Retinal pigment epithelial cell (primary cell): ENCODE results near the gene CHADL.
"Not testable (repeated sequence)": the region's sequence is repeated elsewhere in the genome, so short reads cannot be mapped to it uniquely, and the experiment has no call there.

Source experiments
- DNase-seq: peaks from one replicate; pipeline ENCODE4 v3.0.0-alpha.2; 2010; ENCODE audit warnings: low read depth
- H3K4me3 ChIP-seq: 2 replicates; pipeline ENCODE4 v1.5.1; 2011; ENCODE audit warnings: mild to moderate bottlenecking, low read length, control low read depth, moderate library complexity
- CTCF ChIP-seq: conservative IDR thresholded peaks from 2 replicates; pipeline ENCODE4 v1.5.1; 2011; ENCODE audit warnings: low read depth, low read length, control low read depth, inconsistent platforms

Gene CHADL

GRCh38 chr22:41184679-41185078 is 56.1 kb downstream of the CHADL start:
- no peak for TF ChIP-seq CTCF
- H3K4me3 ChIP-seq: no peak overlapping the region
- no peak for DNase-seq

- DNase-seq: no peak
- no peak for TF ChIP-seq CTCF
- H3K4me3 ChIP-seq: no peak overlapping the region
Measured at GRCh38 chr22:41181349-41182241, 59.1 kb downstream of the CHADL start.

- DNase-seq: no peak
- no peak for TF ChIP-seq CTCF
- H3K4me3 ChIP-seq: no peak overlapping the region
Measured at GRCh38 chr22:41180926-41181325, 59.8 kb downstream of the CHADL start.

DNA sequence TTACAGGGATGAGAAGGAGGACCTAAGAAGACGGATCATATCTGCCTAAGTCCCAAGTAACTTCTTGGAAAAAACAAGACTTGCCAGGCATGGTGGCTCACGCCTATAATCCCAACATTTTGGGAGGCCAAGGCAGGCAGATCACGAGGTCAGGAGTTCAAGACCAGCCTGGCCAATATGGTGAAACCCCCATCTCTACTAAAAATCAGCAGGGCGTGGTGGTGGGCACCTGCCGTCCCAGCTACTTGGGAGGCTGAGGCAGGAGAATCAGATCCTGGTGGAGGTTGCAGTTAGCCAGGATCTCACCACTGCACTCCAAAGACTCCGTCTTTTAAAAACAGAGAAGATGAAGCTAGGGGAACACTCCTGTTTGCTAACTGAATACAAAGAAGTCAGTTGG is 60.4 kb downstream of the CHADL start:
- H3K4me3 ChIP-seq, DNase-seq: not testable (repeated sequence)
